GM10248 (cell line): ENCODE results near the gene LRBA.

Experiments
- CTCF ChIA-PET: fragments of 300-600 bp; sonication (Branson Sonifier 250); formaldehyde crosslinking; extraction: SDS; loops from one replicate; lab custom pipeline; 2021; ENCODE audit warnings: antibody characterized with exemption; lab: Yijun Ruan, JAX
- POLR2A ChIA-PET: fragments of 350-650 bp; sonication (Branson Sonifier 250); formaldehyde crosslinking; extraction: SDS; loops from one replicate; lab custom pipeline; 2020; ENCODE audit warnings: antibody characterized with exemption; lab: Yijun Ruan, JAX
- DNase-seq: peaks from one replicate; pipeline ENCODE4 v3.0.0; 2012; ENCODE audit errors: extremely low spot score
- TF ChIP-seq, protein P1 (sequence below): IDR thresholded peaks from 2 replicates; pipeline ENCODE4 v1.5.1; 2012; ENCODE audit warnings: mild to moderate bottlenecking, low read depth; ENCODE audit errors: extremely low read depth, missing control alignments, control extremely low read depth

Gene LRBA

DNA sequence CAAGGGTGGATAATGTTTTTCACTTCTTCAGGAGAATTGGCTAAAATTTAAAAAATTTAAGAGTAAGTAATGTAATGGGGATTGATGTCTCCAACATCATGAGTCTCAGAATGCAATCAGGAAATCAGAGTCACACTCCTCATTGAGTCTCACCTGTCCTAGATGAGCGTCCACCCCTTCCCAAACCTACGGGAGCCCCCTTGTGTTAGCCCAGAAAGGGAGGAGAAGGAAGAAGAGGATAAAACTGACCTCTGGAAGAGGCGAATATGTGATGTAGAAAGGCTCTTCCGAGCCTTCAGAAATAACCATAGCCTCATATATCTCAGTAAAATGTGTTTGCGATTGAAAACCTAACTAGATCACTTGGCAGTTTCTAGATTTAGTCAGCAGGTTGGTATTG, 779.8 kb downstream of the LRBA start:
- no peak for DNase-seq
- ChIA-PET POLR2A (no interaction called here), CTCF (no interaction called here)
- TF ChIP-seq, protein P1, sequence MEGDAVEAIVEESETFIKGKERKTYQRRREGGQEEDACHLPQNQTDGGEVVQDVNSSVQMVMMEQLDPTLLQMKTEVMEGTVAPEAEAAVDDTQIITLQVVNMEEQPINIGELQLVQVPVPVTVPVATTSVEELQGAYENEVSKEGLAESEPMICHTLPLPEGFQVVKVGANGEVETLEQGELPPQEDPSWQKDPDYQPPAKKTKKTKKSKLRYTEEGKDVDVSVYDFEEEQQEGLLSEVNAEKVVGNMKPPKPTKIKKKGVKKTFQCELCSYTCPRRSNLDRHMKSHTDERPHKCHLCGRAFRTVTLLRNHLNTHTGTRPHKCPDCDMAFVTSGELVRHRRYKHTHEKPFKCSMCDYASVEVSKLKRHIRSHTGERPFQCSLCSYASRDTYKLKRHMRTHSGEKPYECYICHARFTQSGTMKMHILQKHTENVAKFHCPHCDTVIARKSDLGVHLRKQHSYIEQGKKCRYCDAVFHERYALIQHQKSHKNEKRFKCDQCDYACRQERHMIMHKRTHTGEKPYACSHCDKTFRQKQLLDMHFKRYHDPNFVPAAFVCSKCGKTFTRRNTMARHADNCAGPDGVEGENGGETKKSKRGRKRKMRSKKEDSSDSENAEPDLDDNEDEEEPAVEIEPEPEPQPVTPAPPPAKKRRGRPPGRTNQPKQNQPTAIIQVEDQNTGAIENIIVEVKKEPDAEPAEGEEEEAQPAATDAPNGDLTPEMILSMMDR: no peak

DNA sequence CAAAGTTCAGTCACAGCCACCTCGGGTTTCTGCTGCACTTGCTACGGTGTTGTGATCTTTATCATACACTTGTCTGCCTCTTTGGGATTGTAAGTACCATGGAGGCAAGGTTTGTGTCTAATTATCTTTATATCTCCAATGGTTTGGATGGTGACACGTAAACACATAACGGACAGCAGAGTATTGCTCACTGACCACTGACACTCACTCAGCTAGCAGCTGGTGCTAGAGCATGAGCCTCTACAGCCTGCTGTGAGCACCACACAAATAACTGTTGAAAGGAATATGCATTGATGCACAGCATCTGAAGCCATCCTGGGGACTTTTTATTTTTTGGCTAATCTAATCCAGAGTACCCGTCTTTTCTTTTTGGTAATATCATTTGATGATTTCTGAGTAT, 780.8 kb downstream of the LRBA start:
- ChIA-PET CTCF (interaction anchor here (1.1 kb wide), 1 partner anchor 9 kb away, joined by 7 read pairs; no protein-coding TSS in a partner anchor), POLR2A (no interaction called here)
- TF ChIP-seq, protein P1: no peak
- DNase-seq: no peak

DNA sequence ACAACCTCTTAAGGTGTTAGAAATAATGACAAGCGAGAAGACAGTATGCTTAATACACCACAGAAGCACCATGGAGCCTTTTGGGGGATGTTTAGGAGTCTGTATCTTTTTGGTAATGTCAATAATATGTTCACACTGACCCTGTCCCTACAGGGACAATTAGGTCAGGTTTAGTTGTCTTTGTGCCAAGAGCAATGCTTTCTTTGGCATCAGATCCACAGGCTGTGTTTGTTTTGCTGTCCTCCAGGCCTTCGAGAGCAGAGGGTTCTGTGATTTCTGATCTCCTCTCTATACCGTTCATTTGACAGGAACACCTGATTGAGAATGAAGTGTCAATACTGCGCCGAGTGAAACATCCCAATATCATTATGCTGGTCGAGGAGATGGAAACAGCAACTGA, 783.1 kb downstream of the LRBA start:
- POLR2A ChIA-PET: no interaction called here
- CTCF ChIA-PET: interaction anchor here (4.4 kb wide), 1 partner anchor 10 kb away, joined by 31 read pairs; no protein-coding TSS in a partner anchor
- TF ChIP-seq, protein P1: no peak
- DNase-seq: no peak

DNA sequence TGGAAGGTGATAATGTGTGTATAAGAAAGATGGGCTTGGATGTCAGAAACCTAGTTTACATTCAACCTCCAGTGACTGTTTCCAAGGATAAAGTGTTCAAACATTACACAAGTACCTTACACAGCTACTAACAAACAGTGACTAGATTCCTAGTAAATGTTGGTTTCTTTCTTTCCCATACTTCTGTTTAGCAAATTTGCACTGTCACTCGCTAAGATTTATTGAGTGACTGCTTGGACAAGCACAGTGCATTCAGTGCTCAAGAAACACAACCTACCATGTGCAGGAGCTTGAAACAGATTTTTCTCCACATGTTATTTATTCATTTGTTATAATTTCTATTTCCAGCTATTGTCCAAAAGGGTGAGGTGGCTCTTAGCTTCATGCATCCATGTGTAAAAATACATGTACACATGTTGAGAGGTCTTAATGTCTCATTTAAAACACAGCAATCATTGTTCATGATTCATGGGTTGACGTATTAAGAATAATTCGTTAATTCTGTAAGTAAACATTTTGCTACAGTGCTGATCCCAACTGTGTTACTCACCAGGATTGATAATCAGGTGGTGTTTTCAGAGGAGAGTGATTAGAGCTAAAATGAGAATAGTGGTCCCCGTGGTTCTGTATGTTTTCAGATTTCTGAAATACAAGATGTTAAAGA, 783.8 kb downstream of the LRBA start:
- DNase-seq: no peak
- CTCF ChIA-PET: interaction anchor here (0.8 to 4.4 kb wide), 5 partner anchors 11 to 232 kb away, joined by 3 to 31 read pairs (median 4); no protein-coding TSS in a partner anchor
- TF ChIP-seq, protein P1: no peak
- POLR2A ChIA-PET: no interaction called here

DNA sequence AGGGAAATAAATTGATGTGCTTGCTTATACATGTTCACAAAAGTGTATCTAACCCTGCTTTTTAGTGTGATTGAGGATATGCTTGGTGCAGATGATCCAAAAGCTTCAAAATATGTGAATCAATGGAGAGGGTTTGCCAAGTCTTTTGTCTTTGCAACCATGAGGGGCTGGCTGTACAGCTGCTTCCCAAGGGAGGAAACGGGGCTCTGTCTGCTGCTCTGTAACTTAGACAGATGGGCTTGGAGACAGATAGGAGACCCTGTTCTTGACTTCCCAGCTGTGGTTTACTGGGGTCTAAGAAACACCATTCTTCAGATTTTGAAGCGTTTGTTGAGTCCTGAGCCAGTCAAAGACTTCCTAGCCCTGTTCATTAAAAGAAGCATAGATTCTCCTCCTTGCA, 784.5 kb downstream of the LRBA start:
- CTCF ChIA-PET: interaction anchor here (0.8 to 4.4 kb wide), 5 partner anchors 12 to 232 kb away, joined by 3 to 31 read pairs (median 4); no protein-coding TSS in a partner anchor

DNA sequence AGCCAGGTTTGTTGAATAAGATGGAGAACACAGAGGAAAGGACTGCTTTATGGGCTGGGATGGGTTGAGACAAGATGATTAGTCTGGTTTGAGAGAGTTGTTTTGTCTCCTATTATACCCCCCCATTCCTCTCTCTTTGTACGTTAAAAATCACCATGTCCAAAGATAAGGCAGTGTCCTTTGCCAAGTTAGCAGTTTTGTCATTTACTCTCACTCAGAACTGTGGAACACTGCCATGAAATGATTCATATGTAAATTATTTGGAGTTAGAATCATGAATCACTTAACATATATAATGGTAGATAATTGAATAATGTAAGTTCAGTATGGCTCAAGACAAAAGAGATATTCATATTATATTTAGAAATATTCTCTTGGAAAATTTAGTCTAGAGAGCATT, 785.6 kb downstream of the LRBA start:
- POLR2A ChIA-PET: no interaction called here
- TF ChIP-seq, protein P1: no peak
- DNase-seq: no peak
- CTCF ChIA-PET: interaction anchor here (4.4 kb wide), 1 partner anchor 13 kb away, joined by 31 read pairs; no protein-coding TSS in a partner anchor

More for the DNA sequence above, 784.5 kb downstream of the LRBA start:
- no peak for DNase-seq
- TF ChIP-seq, protein P1: no peak
- POLR2A ChIA-PET: no interaction called here
